ENCODE results near the gene SLC4A2.
A peak's percentile ranks its signal among the peaks of the same experiment; 100 is the strongest.

SLC4A2 gene

DNA sequence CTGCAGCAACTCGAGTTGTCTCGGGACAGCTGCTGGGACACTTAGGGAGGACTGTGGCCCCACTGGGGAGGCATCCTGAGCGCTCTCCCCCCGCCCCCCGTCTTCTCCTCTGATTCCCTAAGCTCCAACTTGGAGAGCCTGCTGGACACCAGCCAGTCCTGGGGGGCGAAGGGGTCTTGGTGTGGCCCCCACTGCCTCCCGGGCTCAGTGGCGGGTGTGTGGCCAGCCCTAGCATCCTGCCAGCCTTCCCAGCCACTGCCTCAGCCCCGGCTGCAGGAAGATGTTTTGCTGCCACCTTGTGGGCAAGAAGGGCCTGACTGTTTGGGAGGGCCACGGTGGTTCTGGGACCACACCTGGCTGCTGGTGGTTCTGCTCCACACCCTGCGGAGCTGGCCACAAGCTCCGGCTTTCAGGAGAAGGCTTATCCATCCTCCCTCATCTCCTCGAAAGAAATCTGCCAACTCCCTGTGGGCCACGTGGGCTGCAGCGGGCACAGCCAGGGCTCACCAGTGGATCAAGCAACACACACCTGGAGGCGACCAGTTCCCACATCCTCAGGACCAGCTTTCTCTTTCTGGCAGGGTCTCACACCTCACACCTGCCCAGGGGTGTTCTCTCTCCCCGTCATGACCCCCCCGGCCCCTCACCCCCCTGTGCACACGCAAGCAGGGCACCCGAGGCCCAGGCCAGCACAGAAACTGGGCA lies 51.7 kb downstream of the SLC4A2 start (continued):
- no peak for TF ChIP-seq ZNF239 (tag by site-specific recombination; IDR thresholded peaks at IDR 0.05)
- no peak for TF ChIP-seq ZNF121 (tag by site-specific recombination; IDR thresholded peaks at IDR 0.05)
- peak; percentile 42; the same call in 1 of the 2 replicates for TF ChIP-seq ZBTB8A (tag by site-specific recombination; IDR thresholded peaks at IDR 0.05)
- TF ChIP-seq ZNF747 (tag by site-specific recombination; IDR thresholded peaks at IDR 0.05) = no peak
- TF ChIP-seq ZNF501 (tag by site-specific recombination; IDR thresholded peaks at IDR 0.05) = 0 out of 2 replicates have a peak, but pooled peaks have one; percentile 45
- TF ChIP-seq, protein P1, sequence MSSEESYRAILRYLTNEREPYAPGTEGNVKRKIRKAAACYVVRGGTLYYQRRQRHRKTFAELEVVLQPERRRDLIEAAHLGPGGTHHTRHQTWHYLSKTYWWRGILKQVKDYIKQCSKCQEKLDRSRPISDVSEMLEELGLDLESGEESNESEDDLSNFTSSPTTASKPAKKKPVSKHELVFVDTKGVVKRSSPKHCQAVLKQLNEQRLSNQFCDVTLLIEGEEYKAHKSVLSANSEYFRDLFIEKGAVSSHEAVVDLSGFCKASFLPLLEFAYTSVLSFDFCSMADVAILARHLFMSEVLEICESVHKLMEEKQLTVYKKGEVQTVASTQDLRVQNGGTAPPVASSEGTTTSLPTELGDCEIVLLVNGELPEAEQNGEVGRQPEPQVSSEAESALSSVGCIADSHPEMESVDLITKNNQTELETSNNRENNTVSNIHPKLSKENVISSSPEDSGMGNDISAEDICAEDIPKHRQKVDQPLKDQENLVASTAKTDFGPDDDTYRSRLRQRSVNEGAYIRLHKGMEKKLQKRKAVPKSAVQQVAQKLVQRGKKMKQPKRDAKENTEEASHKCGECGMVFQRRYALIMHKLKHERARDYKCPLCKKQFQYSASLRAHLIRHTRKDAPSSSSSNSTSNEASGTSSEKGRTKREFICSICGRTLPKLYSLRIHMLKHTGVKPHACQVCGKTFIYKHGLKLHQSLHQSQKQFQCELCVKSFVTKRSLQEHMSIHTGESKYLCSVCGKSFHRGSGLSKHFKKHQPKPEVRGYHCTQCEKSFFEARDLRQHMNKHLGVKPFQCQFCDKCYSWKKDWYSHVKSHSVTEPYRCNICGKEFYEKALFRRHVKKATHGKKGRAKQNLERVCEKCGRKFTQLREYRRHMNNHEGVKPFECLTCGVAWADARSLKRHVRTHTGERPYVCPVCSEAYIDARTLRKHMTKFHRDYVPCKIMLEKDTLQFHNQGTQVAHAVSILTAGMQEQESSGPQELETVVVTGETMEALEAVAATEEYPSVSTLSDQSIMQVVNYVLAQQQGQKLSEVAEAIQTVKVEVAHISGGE (tag by site-specific recombination; conservative IDR thresholded peaks at IDR 0.05; ENCODE audit: low read depth) = no peak
- no peak for TF ChIP-seq ZNF366 (tag by site-specific recombination; conservative IDR thresholded peaks at IDR 0.05)
- TF ChIP-seq, protein P2, sequence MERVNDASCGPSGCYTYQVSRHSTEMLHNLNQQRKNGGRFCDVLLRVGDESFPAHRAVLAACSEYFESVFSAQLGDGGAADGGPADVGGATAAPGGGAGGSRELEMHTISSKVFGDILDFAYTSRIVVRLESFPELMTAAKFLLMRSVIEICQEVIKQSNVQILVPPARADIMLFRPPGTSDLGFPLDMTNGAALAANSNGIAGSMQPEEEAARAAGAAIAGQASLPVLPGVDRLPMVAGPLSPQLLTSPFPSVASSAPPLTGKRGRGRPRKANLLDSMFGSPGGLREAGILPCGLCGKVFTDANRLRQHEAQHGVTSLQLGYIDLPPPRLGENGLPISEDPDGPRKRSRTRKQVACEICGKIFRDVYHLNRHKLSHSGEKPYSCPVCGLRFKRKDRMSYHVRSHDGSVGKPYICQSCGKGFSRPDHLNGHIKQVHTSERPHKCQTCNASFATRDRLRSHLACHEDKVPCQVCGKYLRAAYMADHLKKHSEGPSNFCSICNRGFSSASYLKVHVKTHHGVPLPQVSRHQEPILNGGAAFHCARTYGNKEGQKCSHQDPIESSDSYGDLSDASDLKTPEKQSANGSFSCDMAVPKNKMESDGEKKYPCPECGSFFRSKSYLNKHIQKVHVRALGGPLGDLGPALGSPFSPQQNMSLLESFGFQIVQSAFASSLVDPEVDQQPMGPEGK (tag by site-specific recombination; IDR thresholded peaks at IDR 0.05) = peak; percentile 95
- no peak for TF ChIP-seq ZNF155 (tag by site-specific recombination; IDR thresholded peaks at IDR 0.05)
- no peak for TF ChIP-seq ZNF837 (tag by site-specific recombination; IDR thresholded peaks at IDR 0.05)
- TF ChIP-seq, protein P3, sequence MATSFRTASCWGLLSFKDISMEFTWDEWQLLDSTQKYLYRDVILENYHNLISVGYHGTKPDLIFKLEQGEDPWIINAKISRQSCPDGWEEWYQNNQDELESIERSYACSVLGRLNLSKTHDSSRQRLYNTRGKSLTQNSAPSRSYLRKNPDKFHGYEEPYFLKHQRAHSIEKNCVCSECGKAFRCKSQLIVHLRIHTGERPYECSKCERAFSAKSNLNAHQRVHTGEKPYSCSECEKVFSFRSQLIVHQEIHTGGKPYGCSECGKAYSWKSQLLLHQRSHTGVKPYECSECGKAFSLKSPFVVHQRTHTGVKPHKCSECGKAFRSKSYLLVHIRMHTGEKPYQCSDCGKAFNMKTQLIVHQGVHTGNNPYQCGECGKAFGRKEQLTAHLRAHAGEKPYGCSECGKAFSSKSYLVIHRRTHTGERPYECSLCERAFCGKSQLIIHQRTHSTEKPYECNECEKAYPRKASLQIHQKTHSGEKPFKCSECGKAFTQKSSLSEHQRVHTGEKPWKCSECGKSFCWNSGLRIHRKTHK (tag by site-specific recombination; IDR thresholded peaks at IDR 0.05) = no peak
- TF ChIP-seq ZNF654 (tag by site-specific recombination; IDR thresholded peaks at IDR 0.05; ENCODE audit: low read depth) = peak; percentile 92
- TF ChIP-seq ZNF23 (tag by site-specific recombination; IDR thresholded peaks at IDR 0.05; ENCODE audit: borderline replicate concordance) = no peak
- TF ChIP-seq, protein P4, sequence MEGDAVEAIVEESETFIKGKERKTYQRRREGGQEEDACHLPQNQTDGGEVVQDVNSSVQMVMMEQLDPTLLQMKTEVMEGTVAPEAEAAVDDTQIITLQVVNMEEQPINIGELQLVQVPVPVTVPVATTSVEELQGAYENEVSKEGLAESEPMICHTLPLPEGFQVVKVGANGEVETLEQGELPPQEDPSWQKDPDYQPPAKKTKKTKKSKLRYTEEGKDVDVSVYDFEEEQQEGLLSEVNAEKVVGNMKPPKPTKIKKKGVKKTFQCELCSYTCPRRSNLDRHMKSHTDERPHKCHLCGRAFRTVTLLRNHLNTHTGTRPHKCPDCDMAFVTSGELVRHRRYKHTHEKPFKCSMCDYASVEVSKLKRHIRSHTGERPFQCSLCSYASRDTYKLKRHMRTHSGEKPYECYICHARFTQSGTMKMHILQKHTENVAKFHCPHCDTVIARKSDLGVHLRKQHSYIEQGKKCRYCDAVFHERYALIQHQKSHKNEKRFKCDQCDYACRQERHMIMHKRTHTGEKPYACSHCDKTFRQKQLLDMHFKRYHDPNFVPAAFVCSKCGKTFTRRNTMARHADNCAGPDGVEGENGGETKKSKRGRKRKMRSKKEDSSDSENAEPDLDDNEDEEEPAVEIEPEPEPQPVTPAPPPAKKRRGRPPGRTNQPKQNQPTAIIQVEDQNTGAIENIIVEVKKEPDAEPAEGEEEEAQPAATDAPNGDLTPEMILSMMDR (tag by site-specific recombination; IDR thresholded peaks at IDR 0.05) = peak; percentile 90
- no peak for TF ChIP-seq ZNF404 (tag by site-specific recombination; IDR thresholded peaks at IDR 0.05)
- peak; percentile 63 for TF ChIP-seq ZNF600 (tag by site-specific recombination; IDR thresholded peaks at IDR 0.05)
- no peak for TF ChIP-seq ZNF677 (tag by site-specific recombination; IDR thresholded peaks at IDR 0.05)
- no peak for TF ChIP-seq SETDB1 (IDR thresholded peaks at IDR 0.05; ENCODE audit: insufficient read length, low read length)
- no peak for TF ChIP-seq ZNF24 (tag by site-specific recombination; IDR thresholded peaks at IDR 0.05)
- TF ChIP-seq, protein P5, sequence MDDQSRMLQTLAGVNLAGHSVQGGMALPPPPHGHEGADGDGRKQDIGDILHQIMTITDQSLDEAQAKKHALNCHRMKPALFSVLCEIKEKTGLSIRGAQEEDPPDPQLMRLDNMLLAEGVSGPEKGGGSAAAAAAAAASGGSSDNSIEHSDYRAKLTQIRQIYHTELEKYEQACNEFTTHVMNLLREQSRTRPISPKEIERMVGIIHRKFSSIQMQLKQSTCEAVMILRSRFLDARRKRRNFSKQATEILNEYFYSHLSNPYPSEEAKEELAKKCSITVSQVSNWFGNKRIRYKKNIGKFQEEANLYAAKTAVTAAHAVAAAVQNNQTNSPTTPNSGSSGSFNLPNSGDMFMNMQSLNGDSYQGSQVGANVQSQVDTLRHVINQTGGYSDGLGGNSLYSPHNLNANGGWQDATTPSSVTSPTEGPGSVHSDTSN (CRISPR knock-in tag; IDR thresholded peaks at IDR 0.05) = no peak
- TF ChIP-seq, protein P6, sequence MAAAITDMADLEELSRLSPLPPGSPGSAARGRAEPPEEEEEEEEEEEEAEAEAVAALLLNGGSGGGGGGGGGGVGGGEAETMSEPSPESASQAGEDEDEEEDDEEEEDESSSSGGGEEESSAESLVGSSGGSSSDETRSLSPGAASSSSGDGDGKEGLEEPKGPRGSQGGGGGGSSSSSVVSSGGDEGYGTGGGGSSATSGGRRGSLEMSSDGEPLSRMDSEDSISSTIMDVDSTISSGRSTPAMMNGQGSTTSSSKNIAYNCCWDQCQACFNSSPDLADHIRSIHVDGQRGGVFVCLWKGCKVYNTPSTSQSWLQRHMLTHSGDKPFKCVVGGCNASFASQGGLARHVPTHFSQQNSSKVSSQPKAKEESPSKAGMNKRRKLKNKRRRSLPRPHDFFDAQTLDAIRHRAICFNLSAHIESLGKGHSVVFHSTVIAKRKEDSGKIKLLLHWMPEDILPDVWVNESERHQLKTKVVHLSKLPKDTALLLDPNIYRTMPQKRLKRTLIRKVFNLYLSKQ (tag by site-specific recombination; IDR thresholded peaks at IDR 0.05; ENCODE audit: borderline replicate concordance) = no peak
- TF ChIP-seq, protein P7, sequence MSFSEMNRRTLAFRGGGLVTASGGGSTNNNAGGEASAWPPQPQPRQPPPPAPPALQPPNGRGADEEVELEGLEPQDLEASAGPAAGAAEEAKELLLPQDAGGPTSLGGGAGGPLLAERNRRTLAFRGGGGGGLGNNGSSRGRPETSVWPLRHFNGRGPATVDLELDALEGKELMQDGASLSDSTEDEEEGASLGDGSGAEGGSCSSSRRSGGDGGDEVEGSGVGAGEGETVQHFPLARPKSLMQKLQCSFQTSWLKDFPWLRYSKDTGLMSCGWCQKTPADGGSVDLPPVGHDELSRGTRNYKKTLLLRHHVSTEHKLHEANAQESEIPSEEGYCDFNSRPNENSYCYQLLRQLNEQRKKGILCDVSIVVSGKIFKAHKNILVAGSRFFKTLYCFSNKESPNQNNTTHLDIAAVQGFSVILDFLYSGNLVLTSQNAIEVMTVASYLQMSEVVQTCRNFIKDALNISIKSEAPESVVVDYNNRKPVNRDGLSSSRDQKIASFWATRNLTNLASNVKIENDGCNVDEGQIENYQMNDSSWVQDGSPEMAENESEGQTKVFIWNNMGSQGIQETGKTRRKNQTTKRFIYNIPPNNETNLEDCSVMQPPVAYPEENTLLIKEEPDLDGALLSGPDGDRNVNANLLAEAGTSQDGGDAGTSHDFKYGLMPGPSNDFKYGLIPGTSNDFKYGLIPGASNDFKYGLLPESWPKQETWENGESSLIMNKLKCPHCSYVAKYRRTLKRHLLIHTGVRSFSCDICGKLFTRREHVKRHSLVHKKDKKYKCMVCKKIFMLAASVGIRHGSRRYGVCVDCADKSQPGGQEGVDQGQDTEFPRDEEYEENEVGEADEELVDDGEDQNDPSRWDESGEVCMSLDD (tag by site-specific recombination; IDR thresholded peaks at IDR 0.05) = peak; percentile 18; the same call in 1 of the 2 replicates
- no peak for TF ChIP-seq PRDM1 (tag by site-specific recombination; IDR thresholded peaks at IDR 0.05)
- no peak for TF ChIP-seq ZNF473 (tag by site-specific recombination; IDR thresholded peaks at IDR 0.05)
